Adipocyte (in vitro differentiated cells): ENCODE results near the gene EEF2KMT.
"Not testable (repeated sequence)": the region's sequence is repeated elsewhere in the genome, so short reads cannot be mapped to it uniquely, and the experiment has no call there.

ENCODE experiments used
- DNase-seq: peaks from one replicate; pipeline ENCODE4 v3.0.0-alpha.2; 2015; ENCODE audit warnings: low read depth
- H3K27me3 ChIP-seq: replicated peaks from 2 replicates; pipeline ENCODE4 v1.7.0; 2013; ENCODE audit warnings: mild to moderate bottlenecking, low read length, moderate library complexity; ENCODE audit not compliant: control insufficient read depth, insufficient read depth
- H3K36me3 ChIP-seq: 2 replicates; pipeline ENCODE4 v1.7.0; 2013; ENCODE audit warnings: low read length, mild to moderate bottlenecking, moderate library complexity; ENCODE audit not compliant: control insufficient read depth, insufficient read depth, severe bottlenecking
- H3K4me1 ChIP-seq: 2 replicates; pipeline ENCODE4 v1.7.0; 2013; ENCODE audit warnings: mild to moderate bottlenecking, low read length, moderate library complexity; ENCODE audit not compliant: control insufficient read depth, insufficient read depth
- H3K4me3 ChIP-seq: 2 replicates; pipeline ENCODE4 v1.7.0; 2013; ENCODE audit warnings: mild to moderate bottlenecking, low read length, moderate library complexity
- H3K9ac ChIP-seq: 2 replicates; pipeline ENCODE4 v1.7.0; 2013; ENCODE audit warnings: mild to moderate bottlenecking, low read length, moderate library complexity
- H3K9me3 ChIP-seq: 2 replicates; pipeline ENCODE4 v1.7.0; 2013; ENCODE audit warnings: mild to moderate bottlenecking, low read length, moderate library complexity; ENCODE audit not compliant: control insufficient read depth

Gene EEF2KMT, protein sequence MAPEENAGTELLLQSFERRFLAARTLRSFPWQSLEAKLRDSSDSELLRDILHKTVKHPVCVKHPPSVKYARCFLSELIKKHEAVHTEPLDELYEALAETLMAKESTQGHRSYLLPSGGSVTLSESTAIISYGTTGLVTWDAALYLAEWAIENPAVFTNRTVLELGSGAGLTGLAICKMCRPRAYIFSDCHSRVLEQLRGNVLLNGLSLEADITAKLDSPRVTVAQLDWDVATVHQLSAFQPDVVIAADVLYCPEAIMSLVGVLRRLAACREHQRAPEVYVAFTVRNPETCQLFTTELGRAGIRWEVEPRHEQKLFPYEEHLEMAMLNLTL

DNA sequence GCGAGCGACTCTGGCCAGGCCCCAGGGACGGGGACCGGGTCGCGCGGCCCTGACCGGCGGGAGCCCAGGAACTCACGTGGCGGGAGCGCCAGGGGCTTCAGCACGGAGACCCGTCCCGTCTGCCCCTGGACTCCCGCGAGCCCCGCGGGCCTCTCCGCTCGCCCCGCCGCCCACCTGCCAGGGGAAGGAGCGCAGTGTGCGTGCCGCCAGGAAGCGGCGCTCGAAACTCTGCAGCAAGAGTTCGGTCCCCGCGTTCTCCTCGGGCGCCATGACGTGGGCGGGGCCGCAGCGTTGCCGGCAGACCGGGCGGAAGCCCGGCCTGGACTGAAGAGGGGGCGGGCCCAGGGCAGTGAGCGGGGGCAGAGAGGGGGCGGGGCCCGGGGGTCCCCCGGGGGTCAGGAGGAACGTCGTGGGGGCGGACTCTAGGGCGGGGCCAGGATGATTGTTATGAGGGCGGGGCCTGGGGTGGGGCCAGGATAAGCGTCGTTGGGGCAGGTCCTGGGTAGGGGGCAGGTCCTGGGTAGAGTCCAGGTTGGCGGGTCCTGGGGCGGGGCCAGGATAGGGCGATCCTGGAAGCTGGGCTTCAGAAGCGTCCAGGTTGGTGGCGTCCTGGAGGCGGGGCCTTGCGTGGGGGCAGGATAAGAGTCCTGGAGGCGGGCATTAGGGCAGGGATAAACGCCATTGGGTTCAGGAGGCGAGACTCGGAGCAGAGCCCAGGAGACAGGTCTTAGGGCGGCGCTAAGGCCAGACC lies at the start of gene EEF2KMT:
EEF2KMT (minus strand) TSS at position 326 of the 751 bp plus-strand sequence; CDS start at position 270, 56 bp downstream.
- Histone ChIP-seq H3K4me3 (peak within 1 kb of the TSS; percentile 83), H3K9ac (peak within 1 kb of the TSS; percentile 85)
- H3K27me3 ChIP-seq, H3K4me1 ChIP-seq, H3K9me3 ChIP-seq, H3K36me3 ChIP-seq: not testable (repeated sequence)
- peak; percentile 100 for DNase-seq

DNA sequence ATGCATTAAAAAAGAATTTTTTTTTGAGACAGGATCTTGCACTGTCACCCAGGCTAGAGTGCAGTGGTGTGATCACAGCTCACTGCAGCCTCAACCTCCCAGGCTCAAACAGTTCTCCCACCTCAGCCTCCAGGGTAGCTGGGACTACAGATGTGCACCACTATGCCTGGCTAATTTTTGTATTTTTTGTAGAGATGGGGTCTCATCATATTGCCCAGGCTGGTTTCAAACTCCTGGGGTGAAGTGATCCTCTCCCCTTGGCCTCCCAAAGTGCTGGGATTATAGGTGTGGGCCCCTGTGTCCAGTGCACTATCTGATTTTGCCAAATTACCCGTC lies 47.0 kb upstream of the EEF2KMT start:
- H3K27me3 ChIP-seq, DNase-seq, H3K36me3 ChIP-seq, H3K4me3 ChIP-seq, H3K9me3 ChIP-seq, H3K9ac ChIP-seq, H3K4me1 ChIP-seq: not testable (repeated sequence)

GRCh38 chr16:5143761-5144620 lies 46.4 kb upstream of the EEF2KMT start:
- no peaks in the 10 kb centered on the region for H3K4me1 ChIP-seq
- no peak overlapping the region for H3K4me3 ChIP-seq
- no peak for DNase-seq
- peaks cover 3% of the 10 kb centered on the region for H3K27me3 ChIP-seq
- no peaks in the 10 kb centered on the region for H3K9me3 ChIP-seq
- no peaks in the 10 kb centered on the region for H3K36me3 ChIP-seq
- no peak overlapping the region for H3K9ac ChIP-seq

- not testable (repeated sequence) for H3K9me3 ChIP-seq, H3K4me1 ChIP-seq, H3K27me3 ChIP-seq, H3K4me3 ChIP-seq, H3K36me3 ChIP-seq, DNase-seq, H3K9ac ChIP-seq
These were observed 42.6 kb upstream of the EEF2KMT start for GRCh38 chr16:5140151-5140550.

- H3K4me3 ChIP-seq, H3K9ac ChIP-seq, DNase-seq: not testable (repeated sequence)
These were observed 37.3 kb upstream of the EEF2KMT start for GRCh38 chr16:5134739-5135452.

GRCh38 chr16:5132915-5133600 lies 35.5 kb upstream of the EEF2KMT start:
- not testable (repeated sequence) for H3K9me3 ChIP-seq, H3K4me3 ChIP-seq, H3K9ac ChIP-seq, H3K4me1 ChIP-seq, H3K27me3 ChIP-seq, DNase-seq, H3K36me3 ChIP-seq

More at GRCh38 chr16:5134739-5135452, 37.3 kb upstream of the EEF2KMT start:
- H3K36me3 ChIP-seq, H3K9me3 ChIP-seq, H3K27me3 ChIP-seq, H3K4me1 ChIP-seq: not testable (repeated sequence)

DNA sequence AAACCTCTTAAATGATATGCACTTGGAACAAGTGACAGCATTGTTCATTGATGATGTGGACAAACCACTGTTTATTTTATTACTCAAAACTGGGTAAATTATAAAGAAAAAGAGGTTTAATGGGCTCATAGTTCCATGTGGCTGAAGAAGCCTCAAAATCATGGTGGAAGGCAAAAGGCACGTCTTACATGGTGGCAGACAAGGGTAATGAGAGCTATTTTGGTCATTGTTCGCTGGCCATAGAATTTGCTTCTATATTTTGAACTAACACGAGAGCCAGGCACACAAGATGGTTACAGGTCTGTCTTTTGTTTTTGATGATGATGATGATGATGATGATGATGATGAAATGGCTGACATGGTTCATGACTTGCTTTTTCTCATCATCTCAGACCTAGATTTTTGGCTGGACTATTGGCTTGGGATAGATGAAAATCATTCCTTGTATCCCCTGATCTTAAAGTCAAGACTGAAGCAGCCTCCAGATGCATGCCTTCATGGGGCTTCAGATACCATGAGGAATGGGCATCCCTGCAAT lies 33.9 kb upstream of the EEF2KMT start:
- H3K4me3 ChIP-seq, H3K9ac ChIP-seq, DNase-seq, H3K9me3 ChIP-seq, H3K27me3 ChIP-seq, H3K4me1 ChIP-seq, H3K36me3 ChIP-seq: not testable (repeated sequence)

- not testable (repeated sequence) for H3K4me1 ChIP-seq, H3K27me3 ChIP-seq, H3K9ac ChIP-seq, H3K9me3 ChIP-seq, H3K36me3 ChIP-seq, H3K4me3 ChIP-seq, DNase-seq
These were observed 19.9 kb upstream of the EEF2KMT start for GRCh38 chr16:5117300-5118087.

DNA sequence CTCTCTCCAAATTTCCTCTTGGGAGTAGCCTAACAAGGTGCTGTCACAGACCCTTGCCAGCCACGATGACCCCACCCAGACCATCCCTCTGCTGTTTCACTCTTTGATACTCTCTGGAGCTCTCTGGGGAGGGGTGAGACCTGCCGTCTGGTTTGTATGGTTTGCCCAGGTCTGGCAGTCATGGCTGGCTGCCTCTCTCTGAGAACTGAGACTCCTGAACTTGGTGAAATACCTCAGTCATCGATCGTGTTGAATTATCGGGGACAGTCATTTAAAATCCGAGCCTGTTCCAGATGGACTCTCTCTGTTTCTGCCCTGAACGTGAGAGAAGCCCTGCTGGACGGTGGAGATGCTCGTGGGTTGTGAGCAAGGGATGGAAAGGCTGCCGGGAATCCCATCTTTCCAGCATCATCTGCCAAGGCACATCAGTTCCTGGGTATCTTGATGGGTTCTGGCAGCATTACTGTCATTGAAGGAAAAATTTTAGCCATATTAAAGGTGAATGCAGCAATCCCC lies 19.2 kb upstream of the EEF2KMT start:
- H3K9me3 ChIP-seq, DNase-seq, H3K9ac ChIP-seq, H3K4me3 ChIP-seq, H3K4me1 ChIP-seq, H3K36me3 ChIP-seq, H3K27me3 ChIP-seq: not testable (repeated sequence)

- H3K9me3 ChIP-seq, H3K4me1 ChIP-seq, H3K4me3 ChIP-seq, H3K9ac ChIP-seq, H3K27me3 ChIP-seq, DNase-seq, H3K36me3 ChIP-seq: not testable (repeated sequence)
These were observed 13.3 kb upstream of the EEF2KMT start for GRCh38 chr16:5110933-5111332.
